Hepatocyte (in vitro differentiated cells): ENCODE results near the gene CISH. TPM values are rescaled to one million over a fixed set of nuclear protein-coding genes. Genes with fewer than 3 reads are reported as not detected.

Experiments
- DNase-seq: peaks from one replicate; pipeline ENCODE4 v3.0.0-alpha.2; 2016; ENCODE audit warnings: low spot score
- H2AFZ ChIP-seq: fragments of 200-600 bp; sonication (generic); 2 replicates; pipeline ENCODE4 v1.6.0; 2016; ENCODE audit warnings: antibody characterized with exemption, mild to moderate bottlenecking
- H3K27ac ChIP-seq: fragments of 200-600 bp; sonication (generic); 2 replicates; pipeline ENCODE4 v1.5.1; 2016; ENCODE audit warnings: mild to moderate bottlenecking
- H3K27me3 ChIP-seq: fragments of 200-600 bp; sonication (generic); 2 replicates; pipeline ENCODE4 v1.6.1; 2016
- H3K36me3 ChIP-seq: fragments of 200-600 bp; sonication (generic); replicated peaks from 2 replicates; pipeline ENCODE4 v1.5.1; 2016; ENCODE audit warnings: low read depth; ENCODE audit not compliant: insufficient read depth
- H3K4me1 ChIP-seq: fragments of 200-600 bp; sonication (generic); 2 replicates; pipeline ENCODE4 v1.5.1; 2016; ENCODE audit warnings: mild to moderate bottlenecking, moderate library complexity; ENCODE audit not compliant: insufficient read depth
- H3K4me2 ChIP-seq: fragments of 200-600 bp; sonication (generic); 2 replicates; pipeline ENCODE4 v1.6.0; 2016
- H3K4me3 ChIP-seq: fragments of 200-600 bp; sonication (generic); 2 replicates; pipeline ENCODE4 v1.5.1; 2016; ENCODE audit warnings: mild to moderate bottlenecking
- H3K79me2 ChIP-seq: fragments of 200-600 bp; sonication (generic); 2 replicates; pipeline ENCODE4 v1.6.0; 2017; ENCODE audit warnings: mild to moderate bottlenecking
- H3K9me2 ChIP-seq: fragments of 200-600 bp; sonication (generic); replicated peaks from 2 replicates; pipeline ENCODE4 v1.6.0; 2017; ENCODE audit warnings: mild to moderate bottlenecking; ENCODE audit not compliant: insufficient read depth
- H3K9me3 ChIP-seq: fragments of 200-600 bp; sonication (generic); 2 replicates; pipeline ENCODE4 v1.5.1; 2016; ENCODE audit warnings: low read depth, mild to moderate bottlenecking
- H4K20me1 ChIP-seq: fragments of 200-600 bp; sonication (generic); 2 replicates; pipeline ENCODE4 v1.6.0; 2016; ENCODE audit warnings: mild to moderate bottlenecking; ENCODE audit not compliant: insufficient read depth, poor library complexity, severe bottlenecking
- CTCF ChIP-seq: fragments of 200-600 bp; sonication (generic); IDR thresholded peaks from 2 replicates; pipeline ENCODE4 v1.5.1; 2016; ENCODE audit warnings: antibody characterized with exemption, mild to moderate bottlenecking; ENCODE audit not compliant: poor library complexity
- EZH2 ChIP-seq: fragments of 200-600 bp; sonication (generic); IDR thresholded peaks from 2 replicates; pipeline ENCODE4 v1.6.1; 2016; ENCODE audit warnings: antibody characterized with exemption, mild to moderate bottlenecking, borderline replicate concordance
- EZH2phosphoT487 ChIP-seq: fragments of 200-600 bp; sonication (generic); IDR thresholded peaks from one replicate; pipeline ENCODE4 v1.6.1; 2018; ENCODE audit warnings: antibody characterized with exemption, mild to moderate bottlenecking, low read depth, moderate library complexity; ENCODE audit not compliant: unreplicated experiment, severe bottlenecking
- WGBS: methylation state at CpG from one replicate; pipeline ENCODE4 v1.1.6; 2016; ENCODE audit warnings: low lambda C conversion rate; ENCODE audit errors: missing lambda C conversion rate; 5-methylcytosine and 5-hydroxymethylcytosine counted together
- polyA plus RNA-seq: library from polyadenylated mRNA; unstranded; fragments of >200 nt; fragmentation: Nextera tagmentation; extraction: Ambion mirVana; gene quantifications from 2 replicates; pipeline ENCODE4 v1.2.1, GENCODE V29; 2016
- total RNA-seq: library from RNA; depleted of rRNA; stranded (reverse); fragments of >200 nt; gene quantifications from 2 replicates; pipeline ENCODE4 v1.2.3, GENCODE V29; 2014

Gene CISH
- total and polyA plus RNA-seq, 2 experiments from 2014 or later = 4.0 to 9.0 TPM

- Histone ChIP-seq H3K79me2 (peaks cover 7% of the 10 kb centered on the region), H3K9me2 (no peaks in the 10 kb centered on the region), H3K27me3 (no peaks in the 10 kb centered on the region), H3K36me3 (no peaks in the 10 kb centered on the region), H3K4me1 (no peaks in the 10 kb centered on the region), H2AFZ (no peak overlapping the region), H4K20me1 (peaks cover 12% of the 10 kb centered on the region), H3K27ac (no peak overlapping the region), H3K4me3 (no peak overlapping the region), H3K9me3 (no peaks in the 10 kb centered on the region), H3K4me2 (no peak overlapping the region)
- WGBS = 85% methylated on average over 3 of the region's 3 CpGs
- TF ChIP-seq EZH2phosphoT487 = no peak
- TF ChIP-seq EZH2 = no peak
- TF ChIP-seq CTCF = no peak
- no peak for DNase-seq
Measured at GRCh38 chr3:50637945-50638344, 26.4 kb upstream of the CISH start.

- TF ChIP-seq EZH2phosphoT487 = no peak
- no peak for TF ChIP-seq EZH2
- TF ChIP-seq CTCF = no peak
- Histone ChIP-seq H2AFZ (no peak overlapping the region), H3K4me3 (no peak overlapping the region), H3K4me1 (no peaks in the 10 kb centered on the region), H3K79me2 (peaks cover 7% of the 10 kb centered on the region), H3K36me3 (no peaks in the 10 kb centered on the region), H3K27me3 (no peaks in the 10 kb centered on the region), H3K9me3 (no peaks in the 10 kb centered on the region), H3K9me2 (no peaks in the 10 kb centered on the region), H3K4me2 (no peak overlapping the region), H3K27ac (no peak overlapping the region), H4K20me1 (peaks cover 12% of the 10 kb centered on the region)
- no peak for DNase-seq
- WGBS = 93% methylated on average over 4 of the region's 4 CpGs
Measured at GRCh38 chr3:50637011-50637410, 25.4 kb upstream of the CISH start.

GRCh38 chr3:50635066-50635465 is 23.5 kb upstream of the CISH start:
- no peak overlapping the region for H3K27ac ChIP-seq
- H3K4me2 ChIP-seq = no peak overlapping the region
- peaks cover 23% of the 10 kb centered on the region for H3K79me2 ChIP-seq
- H3K9me3 ChIP-seq = no peaks in the 10 kb centered on the region
- H3K9me2 ChIP-seq = no peaks in the 10 kb centered on the region
- H2AFZ ChIP-seq = no peak overlapping the region
- no peaks in the 10 kb centered on the region for H3K36me3 ChIP-seq
- no peak overlapping the region for H3K4me3 ChIP-seq
- no peaks in the 10 kb centered on the region for H3K27me3 ChIP-seq
- no peaks in the 10 kb centered on the region for H3K4me1 ChIP-seq
- no peak for TF ChIP-seq EZH2phosphoT487
- TF ChIP-seq CTCF = no peak
- no peak for TF ChIP-seq EZH2
- peaks cover 12% of the 10 kb centered on the region for H4K20me1 ChIP-seq
- no peak for DNase-seq

GRCh38 chr3:50633230-50633790 is 21.7 kb upstream of the CISH start:
- no peaks in the 10 kb centered on the region for H3K36me3 ChIP-seq
- DNase-seq = no peak
- peaks cover 30% of the 10 kb centered on the region for H3K79me2 ChIP-seq
- no peak overlapping the region for H3K4me3 ChIP-seq
- H3K4me2 ChIP-seq = no peak overlapping the region
- H3K9me2 ChIP-seq = no peaks in the 10 kb centered on the region
- WGBS = 85% methylated on average over 5 of the region's 5 CpGs
- H2AFZ ChIP-seq = no peak overlapping the region
- no peak overlapping the region for H3K27ac ChIP-seq
- H3K27me3 ChIP-seq = no peaks in the 10 kb centered on the region
- H4K20me1 ChIP-seq = peaks cover 15% of the 10 kb centered on the region
- no peak for TF ChIP-seq EZH2
- TF ChIP-seq CTCF = no peak
- no peak for TF ChIP-seq EZH2phosphoT487
- no peaks in the 10 kb centered on the region for H3K9me3 ChIP-seq
- no peaks in the 10 kb centered on the region for H3K4me1 ChIP-seq
